Dermis microvascular lymphatic vessel endothelial cell (primary cell): ENCODE data around the gene BZW1. TPM values are rescaled to one million over a fixed set of nuclear protein-coding genes. Genes with fewer than 3 reads are reported as not detected.

Source experiments
- DNase-seq, 2 donors: peaks; one replicate each; pipeline versions ENCODE4 v3.0.0 to v3.0.0-alpha.2; 2010; ENCODE audit warnings: low read depth in 2 of 2
- total RNA-seq: library from RNA; depleted of rRNA; stranded (reverse); fragments of >200 nt; gene quantifications from 2 replicates; pipeline ENCODE4 v1.2.1, GENCODE V29; 2014

The BZW1 gene
- total RNA-seq, 1 donor from 2014 or later, result 560 TPM

DNA sequence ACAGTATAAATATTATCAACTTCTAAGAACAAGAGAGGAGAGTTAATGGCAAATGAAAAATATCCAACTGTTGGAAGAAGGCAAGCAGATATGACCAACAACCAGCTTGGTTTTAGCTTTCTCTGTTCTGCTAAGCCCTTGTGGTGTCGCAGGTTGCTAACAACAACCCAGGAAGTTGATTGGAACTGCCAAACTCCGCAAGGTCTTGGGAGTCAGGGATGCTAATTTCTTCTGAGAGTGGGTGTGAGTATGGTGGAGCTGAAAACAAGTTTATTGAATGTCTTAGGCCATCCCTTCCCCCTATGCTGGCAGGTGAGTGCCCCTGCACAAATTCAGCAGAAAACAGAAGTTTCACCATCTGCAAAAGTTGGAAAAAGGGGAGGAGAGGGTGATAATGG, 17.5 kb downstream of the BZW1 start:
- DNase-seq, result no peak

DNA sequence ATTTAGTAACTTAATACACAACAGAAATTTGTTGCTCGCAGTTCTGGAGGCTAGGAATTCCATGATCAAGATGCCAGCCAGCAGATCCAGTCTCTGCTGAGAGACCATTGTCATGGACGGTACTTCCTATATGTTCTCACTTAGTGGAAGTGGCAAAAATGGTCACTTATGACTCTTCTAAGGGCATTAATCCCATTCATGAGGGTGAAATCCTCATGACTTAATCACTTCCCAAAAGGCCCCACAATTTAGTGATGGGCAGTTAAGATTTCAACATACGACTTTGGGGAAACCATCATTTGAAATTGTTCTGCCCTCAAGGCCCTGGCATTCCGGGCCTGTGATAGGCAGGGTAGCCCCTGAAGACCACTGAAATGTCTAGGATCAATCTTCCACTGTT, 23.0 kb downstream of the BZW1 start:
- DNase-seq, result no peak

DNA sequence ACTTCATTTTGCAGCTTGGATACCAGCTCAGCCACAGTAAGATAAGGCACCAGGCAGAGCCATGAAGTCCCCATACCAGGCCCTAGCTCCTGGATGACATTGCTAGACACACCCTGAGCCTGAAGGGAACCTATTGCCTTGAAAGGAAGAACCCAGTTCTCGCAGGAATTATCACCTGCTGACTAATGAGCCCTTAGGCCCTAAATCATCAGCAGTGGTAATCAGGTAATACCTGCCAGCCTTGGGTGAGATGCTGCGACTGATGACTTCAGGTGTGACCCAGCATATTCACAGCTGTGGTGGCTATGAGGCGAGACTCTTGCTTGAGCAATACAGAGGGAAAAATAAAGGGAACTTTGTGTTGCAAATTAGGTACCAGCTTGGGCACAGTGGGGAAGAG, 27.8 kb downstream of the BZW1 start:
- no peak for DNase-seq

DNA sequence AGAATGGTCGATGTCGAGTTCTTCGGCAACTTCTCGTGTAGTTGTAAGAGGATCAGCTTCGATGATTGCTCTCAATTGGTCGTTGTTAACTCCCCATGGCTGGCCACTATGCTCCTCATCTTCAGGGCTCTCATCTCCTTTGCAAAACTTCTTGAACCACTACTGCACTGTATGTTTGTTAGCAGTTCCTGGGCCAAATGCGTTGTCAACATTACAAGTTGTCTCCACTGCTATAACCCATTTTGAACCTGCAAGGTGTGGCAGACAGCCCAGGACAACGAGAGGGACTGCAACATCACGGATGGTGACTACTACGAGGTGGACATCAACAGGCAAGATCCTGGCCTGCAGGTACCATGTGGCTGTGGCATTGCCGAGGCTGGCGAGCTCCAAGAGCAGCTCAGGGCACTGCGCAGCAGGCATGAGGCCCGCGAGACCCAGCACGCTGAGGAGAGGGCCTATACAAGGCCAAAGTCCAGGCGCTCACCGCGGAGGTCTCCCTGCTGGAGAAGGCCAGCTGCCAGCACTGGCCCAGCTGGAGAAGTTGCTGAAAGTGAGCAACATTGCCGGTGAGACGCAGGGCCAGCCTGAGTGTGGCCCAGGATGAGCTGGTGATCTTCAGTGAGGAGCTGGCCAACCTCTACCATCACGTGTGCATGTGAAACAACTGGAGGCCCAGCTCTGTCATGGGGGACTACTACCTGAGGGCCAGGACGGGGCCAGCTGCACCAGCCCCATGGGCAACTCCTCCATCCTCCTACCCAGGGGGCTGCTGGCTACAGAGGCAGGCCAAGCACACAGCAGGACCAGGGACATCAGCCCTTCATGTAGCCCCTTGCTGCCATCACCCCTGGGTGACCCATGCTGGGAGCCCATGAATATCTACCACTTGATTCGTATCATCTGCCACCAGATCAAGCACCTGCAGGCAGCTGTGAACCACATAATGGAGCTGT, 32.6 kb downstream of the BZW1 start:
- DNase-seq, result no peak

DNA sequence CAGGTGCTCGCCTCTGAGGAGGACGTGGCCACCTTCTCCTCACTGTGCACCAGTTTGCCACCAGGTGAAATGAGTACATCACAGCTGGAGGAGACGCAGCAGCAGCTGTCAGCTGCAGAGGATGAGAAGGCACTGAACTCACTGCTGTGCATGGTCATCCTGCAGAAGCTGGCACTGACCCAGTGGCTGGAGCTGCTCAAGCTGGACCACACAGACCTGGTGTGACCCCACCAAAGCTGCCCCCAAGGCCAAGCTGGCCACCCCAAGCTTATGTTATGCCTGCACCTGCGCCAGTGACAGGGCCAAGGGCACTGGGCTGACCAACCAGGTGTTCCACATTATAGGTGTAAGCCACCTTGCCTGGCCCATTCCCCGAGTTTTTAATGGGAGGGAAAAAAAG, 33.5 kb downstream of the BZW1 start:
- DNase-seq, result no peak

DNA sequence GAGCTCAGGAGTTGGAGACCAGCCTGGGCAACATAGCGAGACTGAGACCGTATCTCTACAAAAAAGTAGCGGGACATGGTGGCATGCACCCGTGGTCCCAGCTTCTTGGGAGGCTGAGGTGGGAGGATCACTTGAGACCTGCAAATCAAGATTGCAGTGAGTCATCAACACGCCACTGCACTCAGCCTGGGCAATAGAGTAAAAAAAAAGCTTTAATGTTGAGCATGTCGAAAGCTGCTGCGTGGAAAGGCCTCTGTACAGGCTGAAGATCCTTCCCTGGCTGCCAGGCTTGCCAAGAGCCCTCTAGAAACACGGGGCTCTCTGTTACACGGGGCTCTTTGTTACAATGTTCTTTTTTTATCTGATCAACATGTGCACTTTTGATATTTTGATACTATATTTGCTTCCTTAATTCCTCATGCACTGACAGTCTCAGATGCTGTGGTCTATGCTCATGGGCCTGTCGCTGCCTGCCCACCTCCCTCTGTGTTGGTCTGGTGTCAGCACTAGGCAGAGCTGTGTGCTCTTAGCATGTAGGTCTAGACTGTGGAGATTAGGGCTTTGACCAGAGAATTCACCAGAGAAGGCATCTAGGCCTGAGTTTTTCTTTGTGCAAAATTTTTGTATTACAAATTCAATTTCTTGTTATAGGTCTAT, 34.1 kb downstream of the BZW1 start:
- DNase-seq, result no peak

DNA sequence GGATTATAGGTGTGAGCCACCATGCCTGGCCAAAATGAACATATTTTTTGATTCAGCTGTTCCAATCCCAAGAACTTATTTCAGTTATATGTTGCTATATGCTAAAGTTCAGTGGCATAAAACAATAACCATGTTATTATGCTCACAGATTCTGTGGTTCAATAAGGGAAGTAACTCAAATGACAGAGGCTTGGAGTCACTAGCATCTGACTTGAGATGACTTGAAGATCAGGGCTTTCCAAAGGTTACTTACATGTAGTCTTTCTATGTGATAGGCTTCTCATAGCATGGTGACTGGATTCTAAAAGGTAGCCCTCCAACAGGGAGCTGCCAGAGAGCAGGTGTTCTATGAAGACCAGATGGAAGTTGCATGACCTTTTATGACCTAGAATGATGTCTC, 35.6 kb downstream of the BZW1 start:
- DNase-seq, result no peak

DNA sequence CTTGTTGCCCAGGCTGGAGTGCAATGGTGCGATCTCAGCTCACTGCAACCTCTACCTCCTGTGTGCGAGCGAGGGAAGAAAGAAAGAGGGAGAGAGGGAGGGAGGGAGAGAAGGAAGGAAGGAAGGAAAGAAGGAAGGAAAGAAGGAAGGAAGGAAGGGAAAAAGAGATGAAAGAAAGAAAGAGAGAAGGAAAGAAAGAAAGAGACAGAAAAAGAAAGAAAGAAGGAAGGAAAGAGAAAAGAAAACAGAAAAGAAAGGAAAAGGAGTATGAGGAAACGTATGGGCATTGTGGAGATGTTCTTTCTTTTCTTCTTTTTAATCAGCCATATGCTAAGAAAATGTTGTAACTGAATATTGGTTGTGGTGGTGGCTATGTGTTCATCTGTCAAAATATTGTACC, 36.2 kb downstream of the BZW1 start:
- DNase-seq, result no peak

DNA sequence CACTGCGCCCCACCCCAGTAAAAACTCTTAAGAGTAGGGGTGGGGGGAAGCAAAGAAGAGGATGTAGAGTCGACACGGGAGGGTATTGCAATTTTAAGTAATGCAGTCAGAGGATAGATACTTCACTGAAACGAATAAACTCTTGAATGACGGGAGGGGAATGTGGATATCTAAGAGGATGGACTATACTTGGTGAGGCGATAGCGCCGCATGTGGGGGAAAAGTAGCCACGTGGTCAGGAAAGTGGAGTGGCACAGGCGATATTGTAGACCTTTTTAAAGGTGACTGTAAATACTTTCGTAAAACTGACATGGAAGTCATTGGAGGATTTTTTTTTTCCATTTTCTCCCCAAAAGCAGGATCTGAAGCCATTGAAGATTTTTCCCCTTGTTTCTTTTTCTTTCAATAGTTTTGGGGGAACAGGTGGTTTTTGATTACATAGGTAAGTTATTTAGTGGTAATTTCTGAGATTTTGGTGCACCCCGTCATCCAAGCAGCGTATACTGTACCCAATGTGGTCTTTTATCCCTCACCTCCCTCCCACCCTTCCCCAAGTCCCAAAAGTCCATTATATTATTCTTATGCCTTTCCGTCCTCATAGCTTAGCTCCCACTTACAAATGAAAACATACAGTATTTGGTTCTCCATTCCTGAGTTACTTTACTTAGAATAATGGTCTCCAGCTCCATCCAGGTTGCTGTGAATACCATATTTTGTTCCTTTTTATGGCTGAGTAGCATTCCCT, 39.0 kb downstream of the BZW1 start:
- DNase-seq, result no peak

DNA sequence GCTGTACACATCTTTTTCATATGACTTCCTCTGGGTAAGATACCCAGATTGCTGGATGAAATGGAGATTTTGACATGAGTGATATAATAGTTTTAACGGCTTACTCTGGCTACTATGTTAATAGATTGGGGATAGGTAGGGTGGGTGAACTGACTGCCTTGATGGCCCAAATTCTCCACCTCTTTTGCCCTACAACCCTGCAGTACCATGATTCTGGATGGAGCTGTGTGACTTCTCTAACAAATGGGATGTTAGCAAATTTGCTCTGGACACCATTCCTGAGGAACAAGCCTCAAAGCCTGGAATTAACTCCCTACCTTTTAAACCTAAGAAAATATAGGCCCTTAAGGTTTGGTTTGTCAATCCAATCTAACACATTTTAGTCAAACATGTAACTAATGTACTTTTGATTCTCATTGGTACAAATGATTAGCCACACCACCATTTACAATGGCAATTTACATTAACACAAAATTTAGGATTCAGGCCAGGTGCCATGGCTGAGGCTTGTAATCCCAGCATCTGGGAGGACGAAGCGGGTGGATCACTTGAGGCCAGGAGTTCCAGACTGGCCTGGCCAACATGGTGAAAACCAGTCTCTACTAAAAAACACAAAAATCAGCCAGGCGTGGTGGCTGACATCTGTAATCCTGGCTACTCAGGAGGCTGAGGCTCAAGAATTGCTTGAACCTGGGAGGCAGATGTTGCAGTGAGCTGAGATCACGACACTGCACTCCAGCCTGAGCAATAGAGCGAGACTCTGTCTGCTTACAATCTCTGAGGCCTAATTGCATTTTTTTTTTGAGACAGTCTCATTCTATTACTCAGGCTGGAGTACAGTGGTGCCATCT, 39.9 kb downstream of the BZW1 start:
- no peak for DNase-seq

DNA sequence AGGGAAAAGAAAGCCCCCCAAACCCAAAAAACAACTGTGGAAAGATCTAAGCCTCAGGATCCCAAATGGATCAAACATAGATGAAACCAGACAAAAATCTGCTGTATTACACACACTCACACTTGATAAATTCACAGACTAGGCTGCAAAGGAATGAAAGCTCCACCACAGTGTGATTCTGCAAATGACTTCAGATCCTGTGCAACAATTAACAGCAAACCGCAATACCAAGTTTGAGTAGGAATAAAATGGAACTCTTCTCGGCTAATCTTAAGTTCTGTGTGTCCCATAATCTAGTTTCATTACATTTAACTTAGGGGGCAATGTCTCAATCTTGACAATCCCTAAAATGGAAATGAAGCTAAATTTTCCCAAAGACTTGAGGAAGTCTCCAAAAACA, 40.9 kb downstream of the BZW1 start:
- no peak for DNase-seq

DNA sequence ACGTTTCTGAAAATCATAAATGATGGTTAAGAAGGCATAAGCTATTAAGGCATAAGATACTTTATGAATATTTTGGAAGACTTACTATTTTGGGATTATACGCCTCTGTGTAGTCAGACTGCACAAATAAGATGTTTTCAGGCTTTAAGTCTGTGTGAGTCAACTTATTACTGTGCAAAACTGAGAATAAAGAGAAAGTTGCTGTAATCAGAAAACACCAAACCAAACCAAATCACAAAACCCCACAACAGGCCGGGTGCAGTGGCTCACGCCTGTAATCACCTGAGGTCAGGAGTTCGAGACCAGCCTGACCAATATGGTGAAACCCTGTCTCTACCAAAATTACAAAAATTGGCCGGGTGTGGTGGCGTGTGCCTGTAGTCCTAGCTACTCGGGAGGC, 45.1 kb downstream of the BZW1 start:
- no peak for DNase-seq

DNA sequence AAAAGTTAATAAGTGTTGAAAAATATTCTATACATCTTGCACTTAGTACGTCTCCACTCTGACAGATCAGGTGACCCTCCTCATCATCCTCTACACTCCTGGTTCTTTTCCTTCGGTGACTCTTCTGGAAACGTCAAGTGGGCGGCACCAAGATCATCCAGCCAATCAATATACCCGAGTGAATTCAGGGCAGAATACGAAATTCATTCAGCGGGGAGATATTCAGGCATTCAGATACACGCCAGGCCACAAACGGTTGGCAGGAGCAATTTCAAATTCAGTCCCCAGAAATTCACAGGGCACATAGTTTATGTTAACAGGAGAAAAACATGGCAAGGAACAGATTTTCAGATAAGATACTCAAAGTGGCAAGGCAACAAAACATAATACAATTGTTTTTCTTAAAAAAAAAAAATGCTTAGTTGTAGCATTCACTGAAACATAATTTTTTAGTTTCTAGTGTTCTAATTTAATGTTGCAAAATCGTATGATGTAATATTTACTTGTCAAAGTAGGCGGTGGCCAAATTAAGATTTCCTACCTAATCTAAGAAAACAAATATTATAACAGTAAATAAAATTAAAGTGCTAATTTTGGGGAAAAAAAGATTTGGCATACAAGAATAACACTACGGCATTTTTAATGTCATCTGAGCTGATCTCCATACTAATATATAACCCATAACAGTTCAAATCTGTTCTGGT, 48.5 kb downstream of the BZW1 start:
- peak in 1 of 2 donors; percentile 57 for DNase-seq

DNA sequence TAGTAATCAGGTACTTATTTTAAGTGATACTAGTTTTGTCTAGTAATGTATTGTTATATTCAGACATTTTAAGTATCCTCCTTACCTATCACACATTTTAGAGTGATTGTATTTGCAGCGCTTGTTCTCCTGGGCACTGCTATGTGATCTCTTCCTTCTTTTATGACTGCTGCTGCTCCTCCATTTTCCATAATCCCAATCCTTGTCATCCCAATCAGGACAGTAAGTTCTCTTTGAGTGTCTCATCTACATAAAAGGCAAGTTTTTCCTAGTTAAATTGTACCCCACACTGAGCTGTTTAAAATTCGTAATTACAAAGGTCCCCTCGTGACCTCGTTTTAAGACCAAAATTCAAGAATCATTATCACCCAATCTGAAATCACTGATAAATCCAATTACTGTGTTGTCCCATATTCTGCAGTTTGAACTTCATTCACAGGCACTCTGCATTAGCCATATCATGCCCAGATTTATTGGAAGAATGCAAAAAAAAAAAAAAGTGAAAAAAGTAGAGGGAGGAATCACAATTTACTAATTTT, 50.0 kb downstream of the BZW1 start:
- DNase-seq, result no peak

DNA sequence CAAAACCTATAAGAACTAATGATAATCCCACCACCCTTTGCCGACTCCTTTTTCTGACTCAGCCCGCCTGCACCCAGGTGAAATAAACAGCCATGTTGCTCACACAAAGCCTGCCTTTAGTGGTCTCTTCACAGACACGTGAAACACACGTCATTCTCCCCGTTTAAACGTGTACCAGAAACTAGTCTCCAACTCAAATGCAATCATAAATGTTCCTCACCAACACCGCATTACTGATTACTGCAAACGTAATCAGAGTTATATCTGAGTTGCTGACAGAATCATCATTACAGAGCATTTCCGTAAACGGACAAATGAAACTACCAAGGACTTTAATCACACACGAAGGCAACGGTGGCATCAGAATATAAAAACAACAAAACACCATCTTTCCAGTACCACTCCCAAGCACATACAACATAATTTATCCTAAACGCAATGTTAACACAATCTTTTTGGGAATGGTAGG, 50.9 kb downstream of the BZW1 start:
- peak; percentile 57 to 85 for DNase-seq

DNA sequence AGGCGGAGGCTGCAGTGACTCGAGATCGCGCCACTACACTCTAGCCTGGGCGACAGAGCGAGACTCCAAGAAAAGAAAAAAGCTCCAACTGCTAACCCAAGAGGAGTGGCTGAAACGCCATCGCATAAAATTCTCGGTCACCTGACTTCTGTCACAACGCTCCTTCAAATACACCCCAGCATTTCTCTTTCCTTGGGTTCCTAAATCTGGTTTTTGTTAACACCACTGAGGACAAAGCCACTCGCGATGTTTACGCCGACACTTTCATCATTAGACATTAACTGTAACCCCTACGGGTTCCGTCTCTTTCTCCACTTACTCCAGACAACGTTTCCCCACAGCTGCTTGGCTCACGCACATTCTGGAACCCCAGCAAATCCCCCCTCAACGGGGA, 52.1 kb downstream of the BZW1 start:
- peak in 1 of 2 donors; percentile 25 for DNase-seq

DNA sequence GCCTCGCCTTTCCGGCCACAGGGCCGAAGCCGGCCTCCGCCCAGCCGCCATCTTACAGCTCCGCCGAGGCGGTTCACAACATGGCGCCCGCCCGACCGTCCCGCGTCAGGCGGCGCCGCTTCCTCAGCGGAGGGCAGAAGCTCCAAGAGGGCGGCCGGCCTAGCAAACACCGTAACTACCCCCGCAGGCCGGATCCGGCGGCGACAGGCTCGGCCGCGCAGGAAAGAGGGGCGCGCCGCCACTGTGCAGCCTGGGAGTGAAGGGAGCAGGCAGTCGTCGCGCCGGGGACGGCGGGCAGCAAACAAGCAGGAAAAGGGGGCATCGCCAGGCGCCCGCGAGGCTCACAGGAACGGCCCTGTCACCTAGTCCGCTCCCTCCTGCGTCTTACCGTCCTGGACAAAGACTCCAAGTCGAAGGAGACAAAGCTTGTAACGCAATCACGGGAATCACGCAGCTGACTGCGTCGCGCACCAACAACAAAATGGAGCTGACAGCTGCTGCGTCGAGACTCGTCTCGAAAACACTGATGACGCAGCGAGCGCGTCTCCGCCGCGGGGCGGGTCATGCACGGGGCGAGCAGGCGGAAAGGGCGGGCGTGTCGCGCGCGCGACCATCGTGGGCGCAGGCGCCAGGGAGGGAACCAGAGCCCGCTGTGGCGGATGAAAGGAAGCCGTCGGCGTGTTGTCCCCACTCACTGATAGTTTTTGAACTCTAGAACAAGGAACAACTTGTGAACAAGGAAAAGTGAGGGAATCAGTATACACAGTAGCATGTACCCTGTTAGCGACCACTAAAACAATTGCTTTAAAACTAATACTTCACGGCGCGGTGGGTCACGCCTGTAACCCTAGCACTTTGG, 52.7 kb downstream of the BZW1 start, which contains the start of gene CLK1:
Gene CLK1, minus strand, starts transcription at position 483 of the 859 bp plus-strand sequence. CDS start 2,796 bp downstream, outside the sequence.
- DNase-seq, result peak; percentile 90 to 94

DNA sequence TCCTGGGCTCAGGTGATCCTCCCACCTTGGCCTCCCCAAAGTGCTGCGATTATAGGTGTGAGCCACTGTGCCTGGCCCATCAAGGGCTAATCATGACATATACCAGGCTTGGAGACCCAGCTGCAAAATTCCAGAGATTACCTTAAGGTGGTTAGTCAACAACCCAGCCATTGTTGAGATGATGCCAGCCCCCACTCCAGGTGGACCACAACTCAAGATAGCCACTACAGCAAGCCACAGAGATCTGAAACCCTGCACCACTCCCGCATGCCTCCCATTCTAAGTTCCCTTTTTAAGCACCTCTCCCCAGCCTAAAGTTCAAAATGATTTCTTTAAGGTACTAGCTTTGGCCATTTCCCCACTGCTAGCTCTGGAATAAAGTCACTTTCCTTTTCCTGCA, 57.3 kb downstream of the BZW1 start:
- DNase-seq, result no peak

DNA sequence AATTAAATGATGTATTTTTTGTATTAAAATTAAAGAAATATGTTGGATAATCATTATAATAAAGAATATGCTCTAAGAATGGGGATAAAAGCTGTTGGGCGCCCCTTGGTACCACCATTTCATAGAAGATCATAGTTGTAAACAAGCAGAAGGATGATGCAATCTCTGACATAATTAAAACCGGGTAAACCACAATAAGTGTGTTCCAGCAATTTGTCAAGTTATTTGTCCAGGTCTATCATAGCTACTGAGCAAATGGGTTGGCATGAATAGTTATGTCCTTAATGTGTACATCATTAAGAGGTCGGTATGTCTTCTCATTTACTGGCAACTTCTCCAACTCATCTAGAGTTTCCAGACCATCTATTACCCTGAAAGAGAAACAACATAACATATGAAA, 59.4 kb downstream of the BZW1 start:
- no peak for DNase-seq
